Progenitor cell of endocrine pancreas (in vitro differentiated cells): Measurements from ENCODE around the gene SOBP. TPM values are rescaled to one million over a fixed set of nuclear protein-coding genes. Genes with fewer than 3 reads are reported as not detected.
A peak's percentile ranks its signal among the peaks of the same experiment; 100 is the strongest.

Experiments
- DNase-seq: peaks from one replicate; pipeline ENCODE4 v3.0.0; 2021; ENCODE audit warnings: low spot score; ENCODE audit not compliant: unreplicated experiment
- H3K27ac Mint-ChIP-seq: 2 replicates; pipeline ENCODE4 v1.8.0; 2021; ENCODE audit warnings: mild to moderate bottlenecking, moderate library complexity, mixed read lengths
- H3K27me3 Mint-ChIP-seq: 2 replicates; pipeline ENCODE4 v1.8.0; 2021; ENCODE audit warnings: mixed read lengths
- H3K36me3 Mint-ChIP-seq: 2 replicates; pipeline ENCODE4 v1.8.0; 2022; ENCODE audit warnings: mixed read lengths; ENCODE audit not compliant: insufficient read depth
- H3K4me1 Mint-ChIP-seq: 2 replicates; pipeline ENCODE4 v1.8.0; 2021; ENCODE audit warnings: low read depth, mixed read lengths
- H3K4me3 Mint-ChIP-seq: 2 replicates; pipeline ENCODE4 v1.8.0; 2021; ENCODE audit warnings: low read depth, mild to moderate bottlenecking, moderate library complexity, mixed read lengths
- H3K9me3 Mint-ChIP-seq: 2 replicates; pipeline ENCODE4 v1.8.0; 2021; ENCODE audit warnings: low read depth, mixed read lengths
- total RNA-seq: library from RNA; stranded (reverse); gene quantifications from 2 replicates; pipeline ENCODE4 v1.2.1, GENCODE V29; 2021
- TF ChIP-seq, protein P1 (sequence below): fragments of 200-600 bp; sonication (generic); IDR thresholded peaks from one replicate; pipeline ENCODE4 v1.5.0; 2021; ENCODE audit warnings: antibody characterized with exemption, mild to moderate bottlenecking; ENCODE audit not compliant: unreplicated experiment

The SOBP gene
- total RNA-seq, 1 donor from 2014 or later, result 17.0 TPM

DNA sequence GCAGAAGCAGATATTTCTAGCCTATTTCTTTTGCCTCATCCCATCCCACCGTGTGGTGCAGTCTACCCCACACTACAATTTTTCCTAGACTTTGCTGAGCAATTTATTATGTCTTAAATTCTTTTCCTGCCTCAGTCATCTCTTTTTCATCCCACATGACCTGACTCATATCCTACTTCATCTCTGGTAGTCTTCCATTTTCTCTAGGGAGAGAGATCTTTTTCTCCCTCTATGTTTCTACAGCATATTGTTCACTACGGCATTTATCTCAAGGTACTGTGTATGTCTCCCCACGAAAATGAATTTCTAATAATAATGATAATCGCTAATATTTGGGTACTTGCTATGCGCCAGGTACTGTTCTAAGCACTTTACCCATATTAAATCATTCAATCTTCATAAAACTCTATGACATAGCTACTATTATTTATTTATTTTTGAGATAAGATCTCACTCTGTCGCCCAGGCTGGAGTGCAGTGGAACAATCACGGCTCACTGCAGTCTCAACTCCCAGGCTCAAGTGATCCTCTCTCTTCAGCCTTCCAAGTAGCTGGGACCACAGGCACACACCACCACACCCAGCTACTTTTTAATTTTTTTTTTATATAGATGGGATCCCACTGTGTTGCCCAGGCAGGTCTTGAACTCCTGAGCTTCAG lies 46.2 kb upstream of the SOBP start:
- TF ChIP-seq, protein P1, sequence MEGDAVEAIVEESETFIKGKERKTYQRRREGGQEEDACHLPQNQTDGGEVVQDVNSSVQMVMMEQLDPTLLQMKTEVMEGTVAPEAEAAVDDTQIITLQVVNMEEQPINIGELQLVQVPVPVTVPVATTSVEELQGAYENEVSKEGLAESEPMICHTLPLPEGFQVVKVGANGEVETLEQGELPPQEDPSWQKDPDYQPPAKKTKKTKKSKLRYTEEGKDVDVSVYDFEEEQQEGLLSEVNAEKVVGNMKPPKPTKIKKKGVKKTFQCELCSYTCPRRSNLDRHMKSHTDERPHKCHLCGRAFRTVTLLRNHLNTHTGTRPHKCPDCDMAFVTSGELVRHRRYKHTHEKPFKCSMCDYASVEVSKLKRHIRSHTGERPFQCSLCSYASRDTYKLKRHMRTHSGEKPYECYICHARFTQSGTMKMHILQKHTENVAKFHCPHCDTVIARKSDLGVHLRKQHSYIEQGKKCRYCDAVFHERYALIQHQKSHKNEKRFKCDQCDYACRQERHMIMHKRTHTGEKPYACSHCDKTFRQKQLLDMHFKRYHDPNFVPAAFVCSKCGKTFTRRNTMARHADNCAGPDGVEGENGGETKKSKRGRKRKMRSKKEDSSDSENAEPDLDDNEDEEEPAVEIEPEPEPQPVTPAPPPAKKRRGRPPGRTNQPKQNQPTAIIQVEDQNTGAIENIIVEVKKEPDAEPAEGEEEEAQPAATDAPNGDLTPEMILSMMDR, result no peak

DNA sequence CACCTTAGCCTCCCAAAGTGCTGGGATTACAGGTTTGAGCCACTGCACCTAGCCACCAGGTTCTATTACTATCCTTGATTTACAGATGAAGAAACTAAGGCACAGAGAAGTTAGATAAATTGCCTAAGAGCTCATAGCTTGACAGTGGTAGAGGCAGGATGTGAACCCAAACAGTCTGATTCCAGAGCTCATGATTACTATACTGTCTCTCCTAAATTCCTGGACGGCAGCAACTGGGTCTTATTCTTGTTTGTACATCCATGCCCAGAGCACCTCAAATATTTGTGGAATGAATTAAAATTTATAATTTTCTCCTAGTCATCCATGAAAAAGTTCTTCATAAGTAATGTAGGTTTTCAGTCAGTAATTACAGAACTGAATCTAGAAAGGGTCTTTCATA lies 45.6 kb upstream of the SOBP start:
- TF ChIP-seq, protein P1, result no peak
- no peaks in the 10 kb centered on the region for H3K27me3 Mint-ChIP-seq
- no peaks in the 10 kb centered on the region for H3K4me1 Mint-ChIP-seq
- no peak overlapping the region for H3K4me3 Mint-ChIP-seq
- no peak for DNase-seq
- H3K36me3 Mint-ChIP-seq, result peaks cover 25% of the 10 kb centered on the region
- peaks cover 29% of the 10 kb centered on the region for H3K9me3 Mint-ChIP-seq
- H3K27ac Mint-ChIP-seq, result no peak overlapping the region

More for the DNA sequence above, 46.2 kb upstream of the SOBP start:
- no peak for DNase-seq
- no peaks in the 10 kb centered on the region for H3K27me3 Mint-ChIP-seq
- H3K9me3 Mint-ChIP-seq, result peaks cover 24% of the 10 kb centered on the region
- H3K27ac Mint-ChIP-seq, result no peak overlapping the region
- H3K4me1 Mint-ChIP-seq, result no peaks in the 10 kb centered on the region
- no peak overlapping the region for H3K4me3 Mint-ChIP-seq
- H3K36me3 Mint-ChIP-seq, result peaks cover 21% of the 10 kb centered on the region

DNA sequence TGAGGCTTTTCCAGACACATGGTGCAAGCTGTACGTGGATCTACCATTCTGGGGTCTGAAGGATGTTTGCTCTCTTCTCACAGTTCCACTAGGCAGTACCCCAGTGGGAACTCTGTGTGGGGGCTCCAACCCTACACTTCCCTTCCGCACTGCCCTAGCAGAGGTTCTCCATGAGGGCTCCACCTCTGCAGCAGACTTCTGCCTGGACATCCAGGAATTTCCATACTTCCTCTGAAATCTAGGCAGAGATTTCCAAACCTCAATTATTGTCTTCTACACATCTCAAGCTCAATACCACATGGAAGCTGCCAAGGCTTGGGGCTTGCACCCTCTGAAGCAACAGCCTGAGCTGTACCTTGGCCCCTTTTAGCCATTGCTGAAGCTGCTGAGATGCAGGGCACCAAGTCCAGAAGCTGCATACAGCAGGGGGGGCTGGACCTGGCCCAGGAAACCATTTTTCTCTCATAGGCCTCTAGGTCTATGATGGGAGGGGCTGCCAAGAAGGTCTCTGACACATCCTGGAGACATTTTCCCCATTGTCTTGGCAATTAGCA lies 42.2 kb upstream of the SOBP start:
- DNase-seq, result no peak
- H3K27me3 Mint-ChIP-seq, result no peaks in the 10 kb centered on the region
- H3K9me3 Mint-ChIP-seq, result peaks cover 43% of the 10 kb centered on the region
- H3K4me3 Mint-ChIP-seq, result no peak overlapping the region
- TF ChIP-seq, protein P1, result no peak
- H3K36me3 Mint-ChIP-seq, result peaks cover 39% of the 10 kb centered on the region
- no peak overlapping the region for H3K27ac Mint-ChIP-seq
- H3K4me1 Mint-ChIP-seq, result peaks cover 6% of the 10 kb centered on the region

DNA sequence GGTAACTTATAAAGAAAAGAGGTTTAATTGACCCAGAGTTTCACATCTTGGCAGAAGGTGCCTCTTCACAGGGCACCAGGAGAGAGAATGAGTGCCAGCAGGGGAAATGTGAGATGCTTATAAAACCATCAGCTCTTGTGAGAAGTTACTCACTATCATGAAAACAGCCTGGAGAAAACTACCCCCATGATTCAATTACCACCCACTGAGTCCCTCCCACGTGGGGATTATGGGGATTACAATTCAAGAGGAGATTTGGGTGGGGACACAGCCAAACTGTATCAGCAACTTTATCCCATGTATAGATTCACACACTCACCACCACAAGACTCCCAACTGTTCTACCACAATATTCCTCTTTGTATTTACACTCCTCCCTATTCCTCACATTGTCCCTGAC lies 41.1 kb upstream of the SOBP start:
- no peak overlapping the region for H3K27ac Mint-ChIP-seq
- H3K9me3 Mint-ChIP-seq, result peaks cover 43% of the 10 kb centered on the region
- peaks cover 6% of the 10 kb centered on the region for H3K4me1 Mint-ChIP-seq
- no peak for DNase-seq
- TF ChIP-seq, protein P1, result no peak
- H3K36me3 Mint-ChIP-seq, result peaks cover 41% of the 10 kb centered on the region
- H3K4me3 Mint-ChIP-seq, result no peak overlapping the region
- H3K27me3 Mint-ChIP-seq, result no peaks in the 10 kb centered on the region

DNA sequence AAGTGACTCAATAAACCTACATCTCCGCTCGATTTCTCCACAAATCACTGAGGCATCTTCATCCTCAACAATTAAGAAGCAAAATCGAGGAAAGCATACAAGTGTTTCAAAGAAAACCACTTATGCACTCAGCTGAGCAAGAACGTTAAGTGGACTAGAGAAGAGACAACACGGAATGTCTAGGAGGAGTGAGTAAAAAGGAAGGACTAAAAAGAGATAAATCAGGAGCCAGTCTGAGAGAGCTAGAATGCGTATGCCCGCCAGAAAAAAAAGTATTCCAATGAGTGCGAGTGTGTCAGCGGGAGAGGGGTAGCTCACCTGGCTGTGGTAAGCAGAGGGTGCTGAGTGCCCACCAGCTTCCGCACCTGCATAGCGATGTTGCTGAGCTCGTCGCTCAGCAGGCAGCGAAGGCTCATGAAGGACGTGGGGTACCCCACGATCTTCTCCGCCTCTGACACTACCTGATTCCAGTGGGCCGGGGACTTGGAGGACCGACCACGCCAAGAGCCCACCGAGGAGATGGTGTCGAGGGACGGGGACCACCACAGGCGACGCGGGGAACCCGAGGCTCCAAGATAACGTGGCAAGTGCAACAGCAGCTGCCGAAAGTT lies 31.1 kb upstream of the SOBP start:
- Mint-ChIP-seq H3K9me3 (no peaks in the 10 kb centered on the region), H3K4me3 (peak overlapping the region; percentile 99), H3K36me3 (no peaks in the 10 kb centered on the region), H3K27me3 (no peaks in the 10 kb centered on the region), H3K27ac (peak overlapping the region; percentile 97), H3K4me1 (peaks cover 8% of the 10 kb centered on the region)
- TF ChIP-seq, protein P1, result no peak
- DNase-seq, result peak; percentile 25
